K562 (cell line): ENCODE measurements around the gene MED15. TPM values are rescaled to one million over a fixed set of nuclear protein-coding genes. Genes with fewer than 3 reads are reported as not detected.
A peak's percentile ranks its signal among the peaks of the same experiment; 100 is the strongest.

Experiments used
- BHLHE40 ChIP-seq: IDR thresholded peaks from 2 replicates; pipeline ENCODE4 v1.6.1; 2011; ENCODE audit warnings: low read length, improper control_type of control experiment
- BRF2 ChIP-seq: IDR thresholded peaks from 3 replicates; pipeline ENCODE4 v1.6.1; 2011; ENCODE audit warnings: borderline replicate concordance, mild to moderate bottlenecking; ENCODE audit not compliant: insufficient read length, insufficient read depth
- C11orf30 ChIP-seq: fragments of 450-650 bp; IDR thresholded peaks from 2 replicates; pipeline ENCODE4 v1.6.1; 2016; ENCODE audit warnings: low read depth, mild to moderate bottlenecking
- CHCHD3 ChIP-seq: fragments of 250-450 bp; sonication (Bioruptor Pico); IDR thresholded peaks from 2 replicates; pipeline ENCODE4 v2.1.2; 2022; ENCODE audit warnings: mild to moderate bottlenecking
- CLOCK ChIP-seq: fragments of 250-450 bp; sonication (Bioruptor Pico); IDR thresholded peaks from 2 replicates; pipeline ENCODE4 v1.4.0; 2020; ENCODE audit warnings: mild to moderate bottlenecking, moderate library complexity, borderline replicate concordance
- E2F4 ChIP-seq: sonication (generic); formaldehyde crosslinking; IDR thresholded peaks from 2 replicates; pipeline ENCODE4 v1.8.0; 2022; ENCODE audit warnings: mild to moderate bottlenecking, low read depth, missing genetic modification reagents
- E2F5 ChIP-seq: sonication (generic); formaldehyde crosslinking; IDR thresholded peaks from 2 replicates; pipeline ENCODE4 v1.8.0; 2022; ENCODE audit warnings: mild to moderate bottlenecking, missing genetic modification reagents
- ELF2 ChIP-seq: fragments of 250-450 bp; sonication (Bioruptor Pico); IDR thresholded peaks from 2 replicates; pipeline ENCODE4 v1.5.0; 2021; ENCODE audit warnings: mild to moderate bottlenecking
- FIP1L1 ChIP-seq: fragments of 200-400 bp; formaldehyde crosslinking; IDR thresholded peaks from 2 replicates; pipeline ENCODE4 v1.6.1; 2018; ENCODE audit warnings: mild to moderate bottlenecking, low read depth, low read length; ENCODE audit not compliant: poor library complexity, severe bottlenecking
- FOXK1 ChIP-seq: sonication (generic); formaldehyde crosslinking; IDR thresholded peaks from 2 replicates; pipeline ENCODE4 v1.8.0; 2022; ENCODE audit warnings: missing genetic modification reagents, mild to moderate bottlenecking, borderline replicate concordance
- KDM2B ChIP-seq: fragments of 250-450 bp; sonication (Bioruptor Pico); IDR thresholded peaks from 2 replicates; pipeline ENCODE4 v1.8.0; 2021; ENCODE audit warnings: mild to moderate bottlenecking, moderate library complexity
- NKRF ChIP-seq: fragments of 450-650 bp; IDR thresholded peaks from 2 replicates; pipeline ENCODE4 v1.6.1; 2016; ENCODE audit warnings: borderline replicate concordance
- POLR3G ChIP-seq: IDR thresholded peaks from 2 replicates; pipeline ENCODE4 v1.6.1; 2011; ENCODE audit not compliant: insufficient read length, insufficient replicate concordance; ENCODE audit errors: extremely low read depth
- RAD21 ChIP-seq, 2 experiments: fragments of 250-450 bp in 1 of 2; fragments of 450-650 bp in 1 of 2; sonication (Bioruptor Pico) in 1 of 2; formaldehyde crosslinking in 1 of 2; IDR thresholded peaks in 1 of 2; conservative IDR thresholded peaks in 1 of 2; 2 replicates each; pipeline versions ENCODE4 v1.4.0 to v1.8.0; 2020 to 2022; ENCODE audit warnings: mild to moderate bottlenecking in 2 of 2, moderate library complexity in 1 of 2
- TCF15 ChIP-seq: fragments of 250-450 bp; sonication (Bioruptor Pico); IDR thresholded peaks from 2 replicates; pipeline ENCODE4 v1.8.0; 2022; ENCODE audit warnings: moderate library complexity, mild to moderate bottlenecking, inconsistent platforms
- ZC3H4 ChIP-seq: sonication (generic); formaldehyde crosslinking; IDR thresholded peaks from 2 replicates; pipeline ENCODE4 v1.9.0; 2021; ENCODE audit warnings: missing genetic modification reagents, borderline replicate concordance
- ZNF239 ChIP-seq: fragments of 250-450 bp; sonication (Bioruptor Pico); IDR thresholded peaks from 2 replicates; pipeline ENCODE4 v1.4.0; 2020; ENCODE audit warnings: mild to moderate bottlenecking
- ZNF507 ChIP-seq: conservative IDR thresholded peaks from 2 replicates; pipeline ENCODE4 v1.6.1; 2017; ENCODE audit warnings: missing genetic modification characterization, missing compliant biosample characterization
- ZNF668 ChIP-seq: fragments of 250-450 bp; sonication (Bioruptor Pico); IDR thresholded peaks from 2 replicates; pipeline ENCODE4 v1.8.0; 2022; ENCODE audit warnings: mild to moderate bottlenecking, inconsistent platforms
- polyA plus RNA-seq, 8 experiments: library from polyadenylated mRNA; depleted of rRNA in 4 of 8; stranded (reverse) in 5 of 8; unstranded in 3 of 8; fragments of >200 nt; fragmentation: Nextera tagmentation in 2 of 8; fragmentation: Illumina TruSeq in 1 of 8; extraction: Ambion mirVana in 2 of 8; extraction: Trizol in 1 of 8; gene quantifications; 2 replicates each; pipeline versions ENCODE4 v1.2.1 to v1.2.3, GENCODE V29; 2011 to 2014; ENCODE audit warnings: inconsistent platforms in 1 of 8, missing spikeins in 1 of 8
- total RNA-seq, 7 experiments: library from RNA; depleted of rRNA in 6 of 7; stranded (reverse); fragments of >200 nt in 6 of 7; fragmentation: Illumina TruSeq in 2 of 7; extraction: Trizol in 2 of 7; gene quantifications; 2 replicates each; pipeline versions ENCODE4 v1.2.1 to v1.2.3, GENCODE V29; 2011 to 2021; ENCODE audit warnings: low replicate concordance in 1 of 7

MED15 gene
- total and polyA plus RNA-seq, 9 of the 15 experiments (the other 6 are each of a cell fraction or from before 2014, with no cell fraction given) = 4.0 to 271 (median 60.1) TPM

GRCh38 chr22:20506543-20507252, 712 bp upstream of the MED15 start (continued):
- no peak for TF ChIP-seq POLR3G
- TF ChIP-seq RAD21 (CRISPR knock-in tag; conservative IDR thresholded peaks at IDR 0.05 in 1 of 2, IDR thresholded peaks at IDR 0.05 in 1 of 2) = no peak
- TF ChIP-seq BRF2 = no peak
- peak; percentile 39; the same call in 1 of the 2 replicates for TF ChIP-seq ZNF668 (CRISPR knock-in tag)
- no peak for TF ChIP-seq ZNF507 (tag)
- TF ChIP-seq BHLHE40 = no peak
- TF ChIP-seq ELF2 (CRISPR knock-in tag) = no peak
- TF ChIP-seq FOXK1 (CRISPR knock-in tag) = peak; percentile 24; the same call in 1 of the 2 replicates
- no peak for TF ChIP-seq C11orf30
- TF ChIP-seq KDM2B (CRISPR knock-in tag) = no peak; the same call in 1 of the 2 replicates
- TF ChIP-seq CLOCK (CRISPR knock-in tag) = no peak
- TF ChIP-seq ZNF239 (CRISPR knock-in tag) = no peak
- TF ChIP-seq E2F4 (CRISPR knock-in tag) = peak; percentile 58; the same call in 1 of the 2 replicates
- no peak for TF ChIP-seq ZC3H4 (CRISPR knock-in tag)
- peak; percentile 62; the same call in 1 of the 2 replicates for TF ChIP-seq CHCHD3 (CRISPR knock-in tag)
- TF ChIP-seq FIP1L1 = no peak
- TF ChIP-seq E2F5 (CRISPR knock-in tag) = no peak; the same call in 1 of the 2 replicates
- no peak for TF ChIP-seq NKRF
- TF ChIP-seq TCF15 = no peak
